Neural crest cell (in vitro differentiated cells): ENCODE data around the gene TCF19. TPM values are rescaled to one million over a fixed set of nuclear protein-coding genes. Genes with fewer than 3 reads are reported as not detected.

Experiments used
- DNase-seq: peaks from one replicate; pipeline ENCODE4 v3.0.0; 2021; ENCODE audit warnings: low read depth, mixed read lengths, low spot score
- H3K27ac Mint-ChIP-seq: one replicate; pipeline ENCODE4 v1.8.0; 2021; ENCODE audit warnings: mild to moderate bottlenecking, mixed read lengths; ENCODE audit not compliant: unreplicated experiment
- H3K27me3 Mint-ChIP-seq: 2 replicates; pipeline ENCODE4 v1.8.0; 2021; ENCODE audit warnings: low read depth, mild to moderate bottlenecking, mixed read lengths
- H3K36me3 Mint-ChIP-seq: 2 replicates; pipeline ENCODE4 v1.8.0; 2021; ENCODE audit warnings: low read depth, mild to moderate bottlenecking, mixed read lengths
- H3K4me1 Mint-ChIP-seq: 2 replicates; pipeline ENCODE4 v1.8.0; 2021; ENCODE audit warnings: mixed read lengths
- H3K4me3 Mint-ChIP-seq: one replicate; pipeline ENCODE4 v1.8.0; 2021; ENCODE audit warnings: mild to moderate bottlenecking, mixed read lengths
- H3K9me3 Mint-ChIP-seq: 2 replicates; pipeline ENCODE4 v1.8.0; 2021; ENCODE audit warnings: mixed read lengths
- total RNA-seq: library from RNA; stranded (reverse); gene quantifications from 2 replicates; pipeline ENCODE4 v1.2.1, GENCODE V29; 2021
- TF ChIP-seq, protein P1 (sequence below): fragments of 200-600 bp; sonication (generic); conservative IDR thresholded peaks from 2 replicates; pipeline ENCODE4 v1.5.0; 2021; ENCODE audit warnings: antibody characterized with exemption, mild to moderate bottlenecking

The TCF19 gene
- total RNA-seq, 1 donor from 2014 or later = 21.7 TPM

DNA sequence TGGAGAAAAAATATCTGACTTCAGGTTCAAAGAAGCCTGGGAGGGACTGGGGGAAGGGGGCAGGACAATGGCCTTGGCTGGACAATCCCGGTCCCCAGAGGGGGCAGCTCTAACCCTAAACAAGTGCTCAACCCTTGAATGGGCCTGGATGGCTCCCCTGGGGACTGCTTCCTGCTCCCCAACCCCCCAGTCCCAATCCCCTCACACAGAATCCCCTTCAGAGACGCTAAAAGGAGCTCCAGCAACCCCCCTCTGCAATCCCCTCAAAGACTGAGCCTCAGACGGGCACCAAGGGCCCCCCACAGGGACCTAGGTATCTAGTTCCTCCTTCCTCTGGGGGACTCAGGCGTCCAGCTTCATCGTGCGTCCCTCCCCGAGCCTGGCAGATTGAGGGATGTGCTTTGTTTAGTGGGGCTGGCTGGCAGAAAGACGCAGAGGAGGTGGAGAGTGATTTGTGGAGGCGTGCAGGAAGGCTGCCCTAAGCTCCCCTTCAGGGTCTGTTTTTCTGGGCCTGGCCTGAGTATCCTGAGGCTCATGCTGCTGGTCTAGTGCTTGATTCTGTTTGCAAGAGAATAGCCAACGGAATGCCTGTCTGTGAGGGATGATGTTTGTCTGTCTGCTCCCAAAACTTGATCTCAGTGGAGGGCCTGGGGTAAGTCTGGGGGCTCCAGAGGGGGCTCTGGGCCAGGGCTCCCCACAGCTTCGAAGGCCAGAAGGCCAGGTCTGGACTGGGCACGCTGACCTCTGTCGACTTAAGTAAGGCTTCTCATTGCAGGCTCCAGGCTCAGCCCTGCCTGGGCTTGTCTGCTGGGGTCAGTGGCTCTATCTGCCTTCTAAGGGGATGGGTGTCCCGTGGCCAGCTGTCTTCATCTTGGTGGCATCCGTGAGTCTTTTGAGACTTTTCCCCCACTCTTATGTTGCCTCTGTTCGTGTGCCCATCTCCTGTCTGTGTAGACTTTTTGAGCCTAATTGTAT is 13.8 kb downstream of the TCF19 start:
- no peaks in the 10 kb centered on the region for H3K9me3 Mint-ChIP-seq
- no peak overlapping the region for H3K4me3 Mint-ChIP-seq
- peaks cover 22% of the 10 kb centered on the region for H3K4me1 Mint-ChIP-seq
- H3K36me3 Mint-ChIP-seq = no peaks in the 10 kb centered on the region
- DNase-seq = no peak
- TF ChIP-seq, protein P1, sequence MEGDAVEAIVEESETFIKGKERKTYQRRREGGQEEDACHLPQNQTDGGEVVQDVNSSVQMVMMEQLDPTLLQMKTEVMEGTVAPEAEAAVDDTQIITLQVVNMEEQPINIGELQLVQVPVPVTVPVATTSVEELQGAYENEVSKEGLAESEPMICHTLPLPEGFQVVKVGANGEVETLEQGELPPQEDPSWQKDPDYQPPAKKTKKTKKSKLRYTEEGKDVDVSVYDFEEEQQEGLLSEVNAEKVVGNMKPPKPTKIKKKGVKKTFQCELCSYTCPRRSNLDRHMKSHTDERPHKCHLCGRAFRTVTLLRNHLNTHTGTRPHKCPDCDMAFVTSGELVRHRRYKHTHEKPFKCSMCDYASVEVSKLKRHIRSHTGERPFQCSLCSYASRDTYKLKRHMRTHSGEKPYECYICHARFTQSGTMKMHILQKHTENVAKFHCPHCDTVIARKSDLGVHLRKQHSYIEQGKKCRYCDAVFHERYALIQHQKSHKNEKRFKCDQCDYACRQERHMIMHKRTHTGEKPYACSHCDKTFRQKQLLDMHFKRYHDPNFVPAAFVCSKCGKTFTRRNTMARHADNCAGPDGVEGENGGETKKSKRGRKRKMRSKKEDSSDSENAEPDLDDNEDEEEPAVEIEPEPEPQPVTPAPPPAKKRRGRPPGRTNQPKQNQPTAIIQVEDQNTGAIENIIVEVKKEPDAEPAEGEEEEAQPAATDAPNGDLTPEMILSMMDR = no peak
- H3K27ac Mint-ChIP-seq = no peak overlapping the region
- peaks cover 4% of the 10 kb centered on the region for H3K27me3 Mint-ChIP-seq

DNA sequence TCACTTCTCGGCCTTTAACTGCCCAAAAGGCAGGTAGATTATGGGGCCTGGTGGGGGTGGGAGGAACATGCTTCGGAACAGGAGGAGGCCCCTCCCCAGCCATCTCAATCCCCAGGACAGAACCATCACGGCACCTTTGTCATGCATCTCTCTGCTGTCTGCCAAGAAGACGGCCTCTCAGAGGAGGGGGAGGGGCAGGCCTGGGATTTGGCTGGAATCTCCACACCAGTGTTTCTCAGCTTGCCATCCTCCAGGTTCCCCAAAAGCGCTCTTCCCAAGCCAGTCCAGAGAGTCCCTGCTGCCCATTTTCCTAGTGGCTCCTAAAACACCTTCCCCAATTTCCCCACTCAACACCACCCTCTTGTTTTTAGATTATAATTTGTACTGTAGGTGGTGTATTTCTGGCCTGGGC is 14.6 kb downstream of the TCF19 start:
- H3K27ac Mint-ChIP-seq = no peak overlapping the region
- no peak for DNase-seq

DNA sequence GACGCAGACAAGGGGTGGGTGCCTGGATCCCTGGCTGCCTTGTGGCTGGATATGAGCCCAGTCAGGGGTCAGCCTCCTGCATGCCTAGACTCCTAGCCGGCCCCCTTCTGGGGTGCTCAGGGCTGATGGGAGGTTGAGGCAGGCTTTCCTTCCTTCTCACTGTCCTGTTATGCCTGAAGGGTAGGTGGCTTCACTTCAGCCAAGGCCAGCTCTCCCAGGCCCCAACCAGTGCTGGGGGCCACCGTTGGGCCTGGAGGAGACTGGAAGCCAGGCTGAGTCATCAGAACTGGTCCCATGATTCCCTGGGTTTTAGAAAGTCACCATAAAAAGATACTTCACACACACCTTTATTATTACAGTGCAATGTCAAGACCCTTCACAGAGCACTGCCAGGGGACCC is 15.0 kb downstream of the TCF19 start:
- Mint-ChIP-seq H3K27ac (no peak overlapping the region), H3K4me1 (peaks cover 21% of the 10 kb centered on the region), H3K36me3 (no peaks in the 10 kb centered on the region), H3K27me3 (peaks cover 4% of the 10 kb centered on the region), H3K4me3 (no peak overlapping the region), H3K9me3 (no peaks in the 10 kb centered on the region)
- no peak for DNase-seq
- TF ChIP-seq, protein P1 = no peak

More for the DNA sequence above, 14.6 kb downstream of the TCF19 start:
- TF ChIP-seq, protein P1 = no peak
- peaks cover 22% of the 10 kb centered on the region for H3K4me1 Mint-ChIP-seq
- no peak overlapping the region for H3K4me3 Mint-ChIP-seq
- H3K36me3 Mint-ChIP-seq = no peaks in the 10 kb centered on the region
- peaks cover 4% of the 10 kb centered on the region for H3K27me3 Mint-ChIP-seq
- no peaks in the 10 kb centered on the region for H3K9me3 Mint-ChIP-seq

DNA sequence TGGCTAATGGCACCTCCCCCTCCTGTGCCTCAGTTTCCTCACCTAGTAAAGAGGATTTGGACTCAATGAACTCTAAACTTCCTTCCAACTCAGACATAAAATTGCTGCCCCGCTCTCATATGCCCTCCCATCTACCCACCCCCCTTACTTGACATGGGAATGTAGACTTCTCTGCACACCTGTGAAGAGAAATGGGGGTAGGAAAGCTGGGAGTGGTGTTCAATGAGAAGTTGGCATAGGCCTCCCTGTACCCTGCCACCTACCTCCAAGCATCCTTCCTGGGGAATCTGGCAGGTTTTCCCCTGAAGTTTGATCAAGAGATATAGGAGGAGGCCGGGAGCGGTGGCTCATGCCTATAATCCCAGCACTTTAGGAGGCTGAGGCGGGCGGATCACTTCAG is 16.0 kb downstream of the TCF19 start:
- Mint-ChIP-seq H3K27me3 (peaks cover 4% of the 10 kb centered on the region), H3K36me3 (no peaks in the 10 kb centered on the region), H3K9me3 (no peaks in the 10 kb centered on the region), H3K4me1 (peaks cover 11% of the 10 kb centered on the region), H3K4me3 (no peak overlapping the region), H3K27ac (no peak overlapping the region)
- TF ChIP-seq, protein P1 = no peak
- no peak for DNase-seq

DNA sequence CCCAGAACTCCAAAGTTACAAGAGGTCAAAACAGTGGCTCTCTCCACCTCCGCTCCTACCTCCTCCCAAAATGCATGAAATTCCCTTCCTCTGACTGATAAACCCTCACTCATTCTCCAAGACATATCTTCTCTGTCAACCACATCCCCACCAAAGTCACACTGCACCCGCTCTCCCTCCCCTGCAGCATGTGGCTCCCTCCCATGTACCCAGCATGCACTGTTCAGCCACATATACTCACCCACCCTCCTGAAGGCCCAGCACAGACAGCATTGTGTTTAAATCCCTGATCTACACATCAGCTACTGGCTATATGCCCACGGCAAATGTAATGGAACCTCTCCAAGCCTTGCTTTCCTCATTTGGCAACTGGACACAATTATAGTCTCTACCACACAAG is 17.6 kb downstream of the TCF19 start:
- no peak overlapping the region for H3K27ac Mint-ChIP-seq

More for the DNA sequence above, 17.6 kb downstream of the TCF19 start:
- DNase-seq = no peak
- H3K4me1 Mint-ChIP-seq = peaks cover 10% of the 10 kb centered on the region
- H3K27me3 Mint-ChIP-seq = peaks cover 4% of the 10 kb centered on the region
- no peaks in the 10 kb centered on the region for H3K36me3 Mint-ChIP-seq
- TF ChIP-seq, protein P1 = no peak
- no peak overlapping the region for H3K4me3 Mint-ChIP-seq
- H3K9me3 Mint-ChIP-seq = no peaks in the 10 kb centered on the region
